Keratinocyte (primary cell): ENCODE data around the gene DMXL1.

Experiments
- EZH2 ChIP-seq: IDR thresholded peaks from one replicate; pipeline ENCODE4 v1.6.1; 2012; ENCODE audit warnings: inconsistent platforms, mild to moderate bottlenecking, low read length, moderate library complexity
- TF ChIP-seq, protein P1 (sequence below), 3 experiments: IDR thresholded peaks in 1 of 3; conservative IDR thresholded peaks in 1 of 3; optimal IDR thresholded peaks in 1 of 3; 2 replicates in 2 of 3; 3 replicates in 1 of 3; pipeline versions ENCODE3 to v1.5.1; 2011; ENCODE audit warnings: low read length in 3 of 3, mild to moderate bottlenecking in 3 of 3, moderate library complexity in 2 of 3, control low read depth in 1 of 3, inconsistent platforms in 1 of 3; ENCODE audit not compliant: insufficient read depth in 2 of 3; ENCODE audit errors: extremely low read depth in 1 of 3

DNA sequence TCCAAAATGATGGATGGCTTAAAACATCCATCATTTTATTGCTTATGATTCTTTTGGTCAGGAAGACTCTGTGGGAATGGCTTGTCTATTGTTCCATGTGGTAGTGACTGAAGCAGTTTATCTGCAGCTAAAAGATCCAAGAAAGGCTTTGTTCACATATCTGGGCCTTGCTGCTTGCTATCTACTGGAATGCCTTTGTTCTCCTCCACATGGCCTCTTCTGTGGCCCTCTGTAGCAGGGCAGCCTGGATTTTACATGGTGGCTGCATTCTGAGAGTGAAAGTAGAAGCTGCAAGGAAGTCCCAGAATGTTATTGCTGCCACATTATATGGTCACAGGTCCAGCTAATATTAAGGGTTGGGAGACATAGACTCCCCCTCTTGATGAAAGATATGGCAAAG, 35.1 kb downstream of the DMXL1 start:
- TF ChIP-seq, protein P1, sequence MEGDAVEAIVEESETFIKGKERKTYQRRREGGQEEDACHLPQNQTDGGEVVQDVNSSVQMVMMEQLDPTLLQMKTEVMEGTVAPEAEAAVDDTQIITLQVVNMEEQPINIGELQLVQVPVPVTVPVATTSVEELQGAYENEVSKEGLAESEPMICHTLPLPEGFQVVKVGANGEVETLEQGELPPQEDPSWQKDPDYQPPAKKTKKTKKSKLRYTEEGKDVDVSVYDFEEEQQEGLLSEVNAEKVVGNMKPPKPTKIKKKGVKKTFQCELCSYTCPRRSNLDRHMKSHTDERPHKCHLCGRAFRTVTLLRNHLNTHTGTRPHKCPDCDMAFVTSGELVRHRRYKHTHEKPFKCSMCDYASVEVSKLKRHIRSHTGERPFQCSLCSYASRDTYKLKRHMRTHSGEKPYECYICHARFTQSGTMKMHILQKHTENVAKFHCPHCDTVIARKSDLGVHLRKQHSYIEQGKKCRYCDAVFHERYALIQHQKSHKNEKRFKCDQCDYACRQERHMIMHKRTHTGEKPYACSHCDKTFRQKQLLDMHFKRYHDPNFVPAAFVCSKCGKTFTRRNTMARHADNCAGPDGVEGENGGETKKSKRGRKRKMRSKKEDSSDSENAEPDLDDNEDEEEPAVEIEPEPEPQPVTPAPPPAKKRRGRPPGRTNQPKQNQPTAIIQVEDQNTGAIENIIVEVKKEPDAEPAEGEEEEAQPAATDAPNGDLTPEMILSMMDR (optimal IDR thresholded peaks at IDR 0.05 in 1 of 3, IDR thresholded peaks at IDR 0.05 in 1 of 3, conservative IDR thresholded peaks at IDR 0.05 in 1 of 3; ENCODE audit: extremely low read depth in 1 of 3, insufficient read depth in 2 of 3, low read length in 3 of 3), result no peak
- TF ChIP-seq EZH2, result no peak
